Ovary (tissue), 3 donors: Measurements from ENCODE around the gene CHMP4A.

Experiments used
- EP300 ChIP-seq: sonication (generic); formaldehyde crosslinking; IDR thresholded peaks from one replicate; pipeline ENCODE4 v1.6.1; 2017; ENCODE audit warnings: antibody characterized with exemption
- POLR2A ChIP-seq: fragments of 450-650 bp; IDR thresholded peaks from one replicate; pipeline ENCODE4 v1.6.1; 2017; ENCODE audit warnings: antibody characterized with exemption, mild to moderate bottlenecking, moderate library complexity
- TF ChIP-seq, protein P1 (sequence below), 3 donors: fragments of 450-650 bp in 2 of 3; fragments of 200-600 bp in 1 of 3; IDR thresholded peaks; one replicate each; pipeline versions ENCODE4 v1.5.1 to v1.8.0; 2016 to 2022; ENCODE audit warnings: antibody characterized with exemption in 3 of 3, mild to moderate bottlenecking in 1 of 3
- donor health status: DM: no; HTN: no; CAD: no.

DNA sequence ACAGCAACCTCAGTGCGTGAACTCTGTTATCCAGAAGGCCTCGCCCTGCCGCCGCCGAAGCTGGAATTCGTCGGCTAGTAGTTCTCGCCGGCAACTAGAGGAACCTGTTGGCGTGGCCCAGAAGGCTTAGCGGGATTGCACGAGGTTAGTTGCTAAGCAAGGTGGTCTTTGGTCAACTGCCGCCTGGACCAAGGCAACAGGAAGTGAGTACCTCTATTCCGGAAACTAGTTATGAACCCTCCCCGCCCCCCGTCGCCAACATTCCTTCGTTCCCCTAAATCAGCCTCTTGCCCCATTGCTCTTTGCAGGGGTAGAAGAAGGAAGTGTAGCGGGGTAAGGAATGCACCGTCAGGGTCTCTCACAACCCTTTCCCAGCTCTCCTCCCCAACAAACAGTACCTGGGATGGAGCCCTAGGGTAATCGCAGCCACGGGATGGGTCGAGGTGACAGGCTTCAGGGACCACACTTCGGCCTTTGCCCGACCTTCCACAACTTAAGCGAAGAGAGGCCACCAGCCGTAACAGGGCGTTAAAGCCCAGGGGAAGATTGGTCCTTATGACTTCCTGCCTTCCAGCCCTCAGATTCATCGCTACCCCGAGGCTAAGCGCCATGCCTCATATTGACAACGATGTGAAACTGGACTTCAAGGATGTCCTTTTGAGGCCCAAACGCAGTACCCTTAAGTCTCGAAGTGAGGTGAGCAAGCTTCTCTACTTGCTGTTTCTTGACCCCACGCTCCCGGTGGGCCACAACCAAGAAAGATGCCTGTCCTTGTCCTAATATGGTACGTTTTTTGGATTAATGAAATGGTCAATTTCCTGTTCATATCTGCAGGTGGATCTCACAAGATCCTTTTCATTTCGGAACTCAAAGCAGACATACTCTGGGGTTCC is 19.6 kb upstream of the CHMP4A start, which contains the start of gene GMPR2:
- peak; percentile 38 for TF ChIP-seq POLR2A
- TF ChIP-seq, protein P1, sequence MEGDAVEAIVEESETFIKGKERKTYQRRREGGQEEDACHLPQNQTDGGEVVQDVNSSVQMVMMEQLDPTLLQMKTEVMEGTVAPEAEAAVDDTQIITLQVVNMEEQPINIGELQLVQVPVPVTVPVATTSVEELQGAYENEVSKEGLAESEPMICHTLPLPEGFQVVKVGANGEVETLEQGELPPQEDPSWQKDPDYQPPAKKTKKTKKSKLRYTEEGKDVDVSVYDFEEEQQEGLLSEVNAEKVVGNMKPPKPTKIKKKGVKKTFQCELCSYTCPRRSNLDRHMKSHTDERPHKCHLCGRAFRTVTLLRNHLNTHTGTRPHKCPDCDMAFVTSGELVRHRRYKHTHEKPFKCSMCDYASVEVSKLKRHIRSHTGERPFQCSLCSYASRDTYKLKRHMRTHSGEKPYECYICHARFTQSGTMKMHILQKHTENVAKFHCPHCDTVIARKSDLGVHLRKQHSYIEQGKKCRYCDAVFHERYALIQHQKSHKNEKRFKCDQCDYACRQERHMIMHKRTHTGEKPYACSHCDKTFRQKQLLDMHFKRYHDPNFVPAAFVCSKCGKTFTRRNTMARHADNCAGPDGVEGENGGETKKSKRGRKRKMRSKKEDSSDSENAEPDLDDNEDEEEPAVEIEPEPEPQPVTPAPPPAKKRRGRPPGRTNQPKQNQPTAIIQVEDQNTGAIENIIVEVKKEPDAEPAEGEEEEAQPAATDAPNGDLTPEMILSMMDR (IDR thresholded peaks at IDR 0.05) = no peak
- TF ChIP-seq EP300 = no peak
